NCI-H2196 (cell line): ENCODE measurements around the gene CRYZL1.
"Not testable (repeated sequence)": the region's sequence is repeated elsewhere in the genome, so short reads cannot be mapped to it uniquely, and the experiment has no call there.

Experiments
- DNase-seq: peaks from one replicate; lab custom pipeline; 2025; ENCODE audit not compliant: unreplicated experiment; lab: John Stamatoyannopoulos, UW

The CRYZL1 gene

DNA sequence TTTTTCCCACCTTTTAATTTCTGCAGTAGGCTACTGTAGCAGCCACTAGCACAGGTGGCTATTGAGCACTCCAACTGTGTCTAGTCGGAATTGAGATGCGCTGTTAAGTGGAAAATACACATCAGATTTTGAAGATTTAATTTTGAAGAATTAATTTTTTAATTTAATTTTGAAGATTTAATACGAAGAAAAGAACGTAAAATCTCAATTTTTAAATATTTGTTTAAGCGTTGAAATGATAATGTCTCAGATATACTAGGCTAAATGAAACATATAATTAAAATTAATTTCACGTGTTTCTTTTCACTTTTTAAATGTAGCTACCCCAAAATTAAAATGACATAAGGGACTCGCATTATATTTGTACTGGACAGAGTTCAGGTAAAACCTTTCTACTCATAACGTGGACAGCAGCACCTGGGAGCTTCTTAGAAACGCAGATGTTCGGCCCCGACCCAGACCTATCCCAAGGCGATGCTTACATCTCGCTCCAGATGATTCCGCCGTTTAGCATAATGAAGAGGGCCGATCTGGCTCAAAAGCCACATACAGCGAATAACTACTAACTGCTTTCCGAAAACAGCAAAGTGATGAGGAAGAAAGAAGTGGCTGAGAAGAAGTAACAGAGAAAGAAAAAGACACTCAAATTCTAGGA lies 717 bp downstream of the CRYZL1 start:
- no peak for DNase-seq

GRCh38 chr21:33634254-33634653 lies 7.3 kb downstream of the CRYZL1 start:
- DNase-seq = no peak

- DNase-seq = not testable (repeated sequence)
Measured at GRCh38 chr21:33626151-33626550, 15.4 kb downstream of the CRYZL1 start.

DNA sequence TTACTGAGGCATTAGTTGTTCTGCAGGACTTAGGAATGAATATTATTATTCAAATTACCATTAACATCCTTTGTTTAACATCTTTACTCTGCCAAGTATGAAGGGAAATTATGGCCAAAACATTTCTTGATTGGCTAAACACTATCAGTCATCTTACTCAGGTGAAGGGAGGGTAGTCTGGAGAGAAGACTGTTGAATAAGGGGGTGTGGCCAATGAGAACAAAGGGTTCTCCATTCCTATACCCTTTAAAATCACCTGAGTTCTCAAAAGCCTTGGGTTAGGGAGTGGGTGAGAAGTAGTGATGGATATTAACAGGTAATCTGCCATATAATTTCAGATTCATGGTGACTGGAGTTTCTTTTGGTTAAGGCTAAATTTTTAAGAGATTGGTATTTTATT lies 19.3 kb downstream of the CRYZL1 start:
- no peak for DNase-seq

- DNase-seq = no peak
Measured at GRCh38 chr21:33619726-33620125, 21.8 kb downstream of the CRYZL1 start.

DNA sequence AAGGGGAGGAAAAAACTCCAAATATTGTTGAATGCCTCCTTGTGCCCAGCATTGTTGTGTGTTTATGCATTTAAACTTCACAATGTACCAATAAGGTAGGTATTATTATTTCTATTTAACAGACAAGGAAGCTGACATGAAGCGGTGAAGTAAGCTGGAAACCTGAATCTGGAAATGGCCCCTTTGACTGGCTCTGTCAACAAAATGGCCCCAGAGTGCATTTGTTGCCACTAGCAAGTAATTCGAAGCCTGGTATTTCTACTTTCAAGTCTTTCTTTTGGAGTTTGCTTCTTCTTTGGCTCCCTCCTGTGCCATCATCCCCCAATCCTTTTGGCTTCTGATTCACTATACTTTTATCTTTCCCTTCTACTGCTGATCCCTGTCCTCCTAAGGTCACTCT lies 23.1 kb downstream of the CRYZL1 start:
- no peak for DNase-seq

DNA sequence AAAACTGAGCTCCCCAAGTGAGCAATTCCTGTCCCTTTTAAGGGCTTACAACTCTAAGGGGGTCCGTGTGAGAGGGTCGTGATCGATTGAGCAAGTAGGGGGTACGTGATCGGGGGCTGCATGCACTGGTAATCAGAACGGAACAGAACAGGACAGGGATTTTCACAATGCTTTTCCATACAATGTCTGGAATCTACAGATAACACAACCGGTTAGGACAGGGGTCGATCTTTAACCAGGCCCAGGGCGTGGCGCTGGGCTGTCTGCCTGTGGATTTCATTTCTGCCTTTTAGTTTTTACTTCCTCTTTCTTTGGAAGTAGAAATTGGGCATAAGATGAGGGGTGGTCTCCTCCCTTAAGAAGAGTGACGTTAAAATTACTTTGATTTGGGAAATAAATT lies 24.0 kb downstream of the CRYZL1 start:
- not testable (repeated sequence) for DNase-seq

- no peak for DNase-seq
Measured at GRCh38 chr21:33611006-33611744, 30.4 kb downstream of the CRYZL1 start.

DNA sequence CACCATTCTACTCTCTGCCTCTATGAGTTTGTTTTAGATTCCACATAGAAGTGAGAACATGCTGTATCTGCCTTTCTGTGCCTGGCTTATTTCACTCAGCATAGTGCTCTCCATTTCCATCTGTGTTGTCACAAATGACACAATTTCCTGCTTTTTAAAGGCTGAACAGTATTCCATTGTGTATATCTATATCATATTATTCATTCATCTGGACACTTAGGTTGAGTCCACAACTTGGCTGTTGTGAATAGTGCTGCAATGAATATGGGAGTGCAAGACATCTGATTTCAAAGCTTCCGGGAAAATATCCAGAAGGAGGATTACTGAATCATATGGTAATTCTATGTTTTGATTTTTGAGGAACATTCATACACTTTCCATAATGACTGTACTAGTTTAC lies 33.0 kb downstream of the CRYZL1 start:
- no peak for DNase-seq

DNA sequence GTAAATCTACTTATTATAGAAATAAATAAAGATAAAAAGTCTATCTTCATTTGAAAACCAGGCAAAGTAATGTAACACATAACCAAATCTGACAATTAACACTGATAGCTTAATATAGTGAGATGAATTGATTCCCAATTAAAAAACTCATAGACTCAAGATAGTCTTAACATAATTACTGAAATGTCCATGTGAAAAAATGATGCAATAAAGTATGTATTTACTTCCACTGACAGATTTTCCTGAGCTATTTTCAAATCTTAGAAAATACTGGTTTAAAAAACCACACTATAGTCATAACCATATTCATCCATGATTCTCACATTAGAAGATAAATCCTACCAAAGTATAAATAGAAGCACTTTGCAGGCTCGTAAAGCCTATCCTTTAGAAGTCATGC lies 43.5 kb downstream of the CRYZL1 start:
- no peak for DNase-seq

DNA sequence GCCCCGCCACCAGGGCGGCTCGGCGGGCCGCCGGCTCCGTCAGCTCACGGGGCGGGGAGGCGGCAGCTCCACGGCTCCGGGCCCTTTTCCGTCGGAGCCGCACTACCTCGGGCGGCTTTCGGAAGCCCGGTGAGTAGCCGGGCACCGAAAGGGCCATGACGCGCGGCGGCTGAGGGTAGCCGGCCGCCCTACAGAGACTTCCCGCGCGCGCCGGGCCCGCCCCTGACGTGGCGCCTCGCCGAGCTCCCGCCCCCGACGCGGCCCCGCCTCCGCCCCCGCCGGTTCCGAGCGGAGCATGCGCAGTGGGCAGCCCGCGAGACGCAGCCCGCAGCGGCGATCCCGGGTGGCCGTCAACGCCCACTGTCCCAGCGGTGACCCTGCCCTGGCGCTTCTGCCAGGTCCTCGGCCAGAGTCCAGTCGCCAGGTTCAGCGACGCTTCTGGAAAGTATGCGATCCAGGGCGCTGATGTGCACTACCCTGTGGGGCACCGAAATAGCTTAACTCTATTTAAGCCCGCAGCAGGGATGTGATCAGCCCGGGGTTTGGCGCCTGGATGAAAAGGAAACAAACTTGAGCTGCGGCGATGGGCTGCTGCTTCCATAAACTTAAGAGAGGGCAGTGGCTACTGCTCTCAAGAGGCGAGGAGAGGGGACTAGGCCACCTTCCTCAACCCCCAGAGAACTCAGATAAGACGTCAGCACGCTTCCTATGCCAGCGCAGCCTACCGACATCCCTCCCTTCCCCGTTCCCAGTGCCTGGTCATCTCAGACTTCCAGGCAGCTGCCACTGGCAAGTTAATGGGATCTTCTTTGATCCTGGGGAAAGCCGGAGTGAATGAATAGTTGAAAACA lies 52.8 kb downstream of the CRYZL1 start, which contains the start of gene DONSON:
Gene DONSON (minus strand): TSS at position 200 of the 851 bp plus-strand sequence. CDS start 43 bp downstream, at position 157.
- peak; percentile 94 for DNase-seq

- peak; percentile 20 for DNase-seq
Measured at GRCh38 chr21:33587792-33588484, 53.6 kb downstream of the CRYZL1 start.

GRCh38 chr21:33586927-33587326 lies 54.6 kb downstream of the CRYZL1 start:
- DNase-seq = no peak

- no peak for DNase-seq
Measured at GRCh38 chr21:33584455-33584854, 57.1 kb downstream of the CRYZL1 start.

DNA sequence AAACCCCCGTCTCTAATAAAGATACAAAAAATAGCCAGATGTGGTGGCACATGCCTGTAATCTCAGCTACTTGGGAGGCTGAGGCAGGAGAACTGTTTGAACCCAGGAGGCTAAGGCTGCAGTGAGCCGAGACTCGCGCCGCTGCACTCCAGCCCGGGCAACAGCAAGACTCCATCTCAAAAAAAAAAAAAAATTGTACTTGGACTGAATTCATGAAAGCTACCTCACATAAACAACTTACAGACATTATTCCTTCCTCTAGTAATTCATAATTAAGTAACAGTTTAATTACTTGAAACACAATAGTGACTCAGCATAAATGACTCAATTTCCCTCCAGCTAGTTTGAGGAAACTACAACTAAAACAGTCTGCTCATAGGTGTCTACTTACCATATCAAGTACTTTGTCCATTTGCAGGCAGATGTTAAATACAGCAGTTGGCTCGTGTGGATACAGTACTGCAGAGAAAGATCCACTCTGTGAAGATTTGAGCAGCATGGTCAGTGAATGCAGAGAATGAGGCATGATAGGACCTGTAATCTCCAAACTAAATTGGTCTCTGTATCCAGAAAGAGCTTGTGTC lies 62.5 kb downstream of the CRYZL1 start:
- no peak for DNase-seq

DNA sequence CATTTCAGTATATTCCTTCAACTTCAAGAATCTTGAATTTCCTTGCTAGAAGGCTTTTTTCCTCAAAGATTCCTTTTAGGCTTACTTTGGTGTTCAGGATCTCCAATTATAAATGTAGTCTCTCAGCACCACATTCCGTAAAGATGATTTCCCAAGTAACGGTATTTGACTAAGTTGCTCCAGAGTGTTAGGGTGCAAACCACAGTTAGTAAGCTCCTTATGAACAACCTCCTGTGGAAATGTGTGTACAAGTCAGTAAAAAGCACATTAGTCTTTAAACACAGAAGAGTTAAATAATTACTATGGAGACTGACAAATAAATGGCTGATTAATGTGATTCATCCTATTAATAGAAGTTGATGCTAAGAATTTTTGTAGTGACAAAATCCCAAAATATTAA lies 63.3 kb downstream of the CRYZL1 start:
- DNase-seq = no peak

- not testable (repeated sequence) for DNase-seq
Measured at GRCh38 chr21:33576741-33577141, 64.8 kb downstream of the CRYZL1 start.

GRCh38 chr21:33572350-33572749 lies 69.2 kb downstream of the CRYZL1 start:
- no peak for DNase-seq

DNA sequence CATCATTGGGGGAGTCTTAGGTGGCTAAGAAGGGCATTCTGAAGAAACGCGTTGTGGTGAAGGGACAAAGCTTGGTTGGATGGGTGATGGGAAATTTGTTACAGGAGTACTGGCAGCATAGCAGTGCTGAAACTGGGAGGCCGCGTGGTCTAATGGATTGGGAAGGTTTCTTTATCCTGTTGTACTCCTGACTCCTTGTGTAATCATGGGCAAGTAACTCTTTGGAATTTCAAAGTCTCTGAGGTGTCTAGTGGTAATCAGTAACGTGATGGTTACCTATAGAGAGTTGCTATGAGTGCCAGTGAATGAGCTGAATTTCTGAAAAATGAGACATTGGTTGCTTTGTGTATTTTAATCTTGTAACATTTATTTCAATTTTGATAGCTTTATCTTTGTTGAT lies 71.5 kb downstream of the CRYZL1 start:
- no peak for DNase-seq

- DNase-seq = no peak
Measured at GRCh38 chr21:33568448-33568847, 73.1 kb downstream of the CRYZL1 start.

- DNase-seq = no peak
Measured at GRCh38 chr21:33567914-33568313, 73.6 kb downstream of the CRYZL1 start.
